GM11168 (cell line): ENCODE results near the gene BZW1.
"Not testable (repeated sequence)": the region's sequence is repeated elsewhere in the genome, so short reads cannot be mapped to it uniquely, and the experiment has no call there.

Experiments
- in situ Hi-C: fragments of 300-500 bp; cut with MboI; formaldehyde crosslinking; loops from one replicate; pipeline ENCODE4 v1.12.0; 2022; ENCODE audit warnings: low sequenced_read_pairs; ENCODE audit not compliant: unreplicated experiment

Gene BZW1

DNA sequence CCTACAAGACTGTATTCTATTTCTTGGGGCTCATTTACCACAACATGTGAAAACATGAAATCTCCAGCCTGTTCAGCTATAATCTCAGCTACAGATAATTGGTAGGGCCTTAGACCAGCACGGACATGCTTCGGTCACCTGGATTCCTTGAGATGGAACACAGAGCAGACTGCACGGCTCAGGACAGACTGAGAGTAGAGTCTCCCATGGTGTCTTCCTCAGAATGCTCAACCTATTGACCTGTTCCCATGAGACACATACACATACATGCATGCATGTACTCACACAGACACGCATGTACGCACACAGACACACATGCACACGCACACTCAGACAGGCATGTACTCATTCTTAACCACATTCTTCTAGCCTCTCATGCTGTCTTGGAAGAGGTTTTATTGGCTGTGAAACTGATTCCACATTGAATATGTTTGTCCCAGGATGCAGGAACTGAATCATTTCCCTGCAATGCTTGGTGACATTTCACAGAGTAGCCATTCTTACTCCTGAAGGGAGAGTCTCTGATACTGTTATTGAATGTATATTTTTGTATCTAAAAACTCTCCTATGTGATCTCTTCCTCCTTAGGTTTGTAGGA is 23.5 kb upstream of the BZW1 start:
- in situ Hi-C loops = no loop called here

DNA sequence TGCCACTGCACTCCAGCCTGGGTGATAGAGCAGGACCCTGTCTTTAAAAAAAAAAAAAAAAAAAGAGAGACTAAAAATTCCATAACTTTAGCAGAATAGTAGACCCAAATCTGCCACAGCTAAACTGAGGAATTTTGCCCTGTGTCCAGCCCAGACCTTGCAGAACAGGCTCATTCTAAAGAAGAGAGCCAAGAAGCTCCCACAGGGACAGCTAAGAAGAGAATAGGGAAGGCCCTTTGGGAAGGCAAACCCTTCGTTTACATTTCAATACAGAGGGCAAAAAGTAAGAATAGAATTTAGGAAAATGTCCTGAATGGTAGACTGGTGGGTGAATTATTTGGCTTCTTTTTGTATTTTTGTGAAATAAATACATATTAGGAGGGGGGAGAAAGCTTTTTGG is 21.5 kb upstream of the BZW1 start:
- in situ Hi-C loops = no loop called here

DNA sequence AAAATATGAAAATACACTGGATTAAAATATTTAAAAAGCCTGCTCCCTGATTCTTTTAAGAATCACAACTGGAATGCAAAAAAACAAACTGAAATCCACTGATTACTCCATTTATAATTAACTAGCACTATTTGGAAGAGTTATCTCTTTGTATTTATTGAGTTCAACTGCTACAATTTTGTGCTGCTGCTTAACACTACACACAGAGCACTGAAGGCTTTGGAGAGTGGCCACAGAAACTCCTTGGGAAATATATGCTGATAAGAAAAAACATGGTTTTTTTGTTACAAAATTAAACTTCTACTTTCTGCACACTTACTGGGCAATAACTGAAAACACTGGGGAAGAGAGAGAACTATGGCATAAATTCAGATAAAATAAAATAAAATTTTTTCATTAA is 19.8 kb upstream of the BZW1 start:
- in situ Hi-C loops = no loop called here

DNA sequence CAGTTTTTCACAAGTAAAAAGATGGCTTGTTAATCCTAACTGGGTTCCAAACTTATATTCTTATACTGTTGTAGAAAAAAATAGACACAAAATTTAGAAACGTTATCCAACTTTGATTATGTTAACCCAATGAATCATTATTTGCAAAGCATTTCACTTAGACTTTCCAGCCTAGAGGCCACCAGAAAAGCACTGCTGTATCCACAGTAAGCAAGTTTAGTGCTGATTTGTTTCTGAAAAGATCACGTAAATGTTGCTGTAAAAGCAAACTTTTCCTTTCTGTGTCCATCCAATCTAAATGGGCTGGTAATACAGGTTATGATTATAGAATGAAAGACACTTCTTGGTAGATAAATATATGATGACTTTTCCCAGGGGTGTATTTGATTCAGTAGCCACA is 17.6 kb upstream of the BZW1 start:
- in situ Hi-C loops = no loop called here

DNA sequence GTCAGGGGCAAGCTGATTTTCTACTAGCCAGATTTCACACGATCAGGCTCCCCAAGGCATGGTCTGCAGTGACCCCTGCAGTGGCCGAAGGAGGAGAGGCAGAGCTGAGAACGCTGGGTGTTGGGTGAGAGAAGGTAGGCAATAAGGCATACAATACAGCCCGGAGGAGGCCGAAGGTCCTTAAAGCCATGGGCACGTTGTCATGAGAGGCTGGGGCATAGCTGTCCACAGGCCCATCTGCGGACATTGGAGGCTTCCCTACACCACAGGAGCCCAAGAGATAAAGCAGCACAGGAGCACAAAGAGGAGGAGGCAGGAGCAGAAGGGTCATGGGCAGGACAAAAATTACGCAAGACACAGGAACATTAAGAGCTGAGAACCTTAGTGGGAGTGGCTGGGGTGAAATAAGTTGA is 16.7 kb upstream of the BZW1 start:
- in situ Hi-C loops = no loop called here

DNA sequence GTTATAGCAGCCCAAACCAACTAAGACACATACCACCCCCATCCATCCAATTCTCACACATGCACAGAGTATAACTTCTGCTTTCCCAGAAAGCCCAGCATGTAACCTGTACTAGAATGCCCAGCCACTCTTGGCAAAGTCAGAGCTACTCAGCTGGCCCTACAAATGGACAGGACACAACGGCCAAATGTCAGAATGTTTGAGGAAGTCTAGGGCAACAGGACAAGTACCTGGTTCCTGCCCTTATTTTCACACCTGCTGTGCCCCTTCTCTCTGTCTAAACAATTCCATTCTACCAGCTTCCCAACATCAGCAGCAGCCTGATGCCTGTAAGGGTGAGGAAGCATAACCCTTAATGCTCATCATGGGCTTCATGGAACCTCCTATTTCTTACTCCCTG is 15.1 kb upstream of the BZW1 start:
- in situ Hi-C loops = no loop called here

DNA sequence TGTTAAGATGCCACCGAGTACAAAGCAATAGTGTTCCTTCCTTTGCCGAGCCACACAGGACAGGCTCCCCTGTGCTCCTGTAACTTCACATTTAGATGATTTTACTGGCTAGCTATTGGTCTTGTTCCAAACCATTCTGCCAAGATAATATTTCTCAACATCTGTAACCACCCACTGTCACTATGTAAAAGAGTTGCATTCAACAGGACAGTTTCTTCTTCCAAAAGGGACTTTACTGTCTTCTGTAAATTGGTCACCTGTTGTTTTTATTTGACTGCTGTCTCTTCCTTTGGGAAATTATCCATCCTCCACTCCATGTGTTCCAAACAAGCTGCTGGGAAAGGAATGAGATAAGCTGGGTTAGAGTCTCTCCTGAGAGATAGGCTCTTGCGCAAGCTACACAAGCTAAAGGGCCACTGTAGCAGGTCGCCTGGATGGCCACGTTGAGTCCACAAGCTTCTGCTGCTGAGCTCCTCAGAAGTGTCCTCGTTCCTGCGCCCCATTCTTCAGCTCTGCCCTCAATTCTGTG is 14.4 kb upstream of the BZW1 start:
- in situ Hi-C loops = no loop called here

DNA sequence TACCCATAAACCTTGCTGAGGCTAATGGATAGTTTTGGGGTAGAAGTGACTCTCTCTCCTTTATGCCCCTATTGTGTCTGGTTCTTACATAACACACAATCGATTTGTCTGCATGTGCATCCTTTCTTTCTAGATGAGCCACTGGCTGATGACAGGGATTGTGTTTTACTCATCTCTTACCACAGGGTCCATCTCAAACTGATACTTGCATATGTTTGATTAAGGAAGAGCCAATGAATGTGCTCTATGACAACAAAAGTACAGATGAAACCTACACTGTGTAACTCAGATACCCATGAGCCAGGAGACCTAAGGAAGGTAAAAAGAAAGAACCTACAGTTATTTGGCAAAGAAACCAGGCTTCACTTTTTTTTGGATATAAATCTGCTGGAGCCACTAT is 13.2 kb upstream of the BZW1 start:
- in situ Hi-C loops = no loop called here

DNA sequence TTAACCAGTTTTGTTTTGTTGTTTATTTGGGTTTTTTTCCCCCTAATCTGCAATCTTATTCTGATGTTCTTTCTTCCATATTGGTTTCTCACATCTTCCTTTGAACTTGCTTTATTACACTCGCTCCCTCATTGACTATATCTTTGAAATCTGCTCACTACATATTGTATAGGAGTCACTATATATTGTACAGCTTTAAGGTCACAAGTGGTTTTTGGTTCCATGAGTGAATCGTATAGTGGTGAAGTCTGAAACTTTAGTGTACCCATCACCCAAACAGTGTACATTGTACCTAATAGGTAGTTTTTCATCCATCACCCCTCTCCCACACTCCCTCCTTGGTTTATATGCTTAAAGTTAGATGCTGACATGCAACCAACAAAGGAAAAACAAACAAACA is 11.3 kb upstream of the BZW1 start:
- in situ Hi-C loops = no loop called here

DNA sequence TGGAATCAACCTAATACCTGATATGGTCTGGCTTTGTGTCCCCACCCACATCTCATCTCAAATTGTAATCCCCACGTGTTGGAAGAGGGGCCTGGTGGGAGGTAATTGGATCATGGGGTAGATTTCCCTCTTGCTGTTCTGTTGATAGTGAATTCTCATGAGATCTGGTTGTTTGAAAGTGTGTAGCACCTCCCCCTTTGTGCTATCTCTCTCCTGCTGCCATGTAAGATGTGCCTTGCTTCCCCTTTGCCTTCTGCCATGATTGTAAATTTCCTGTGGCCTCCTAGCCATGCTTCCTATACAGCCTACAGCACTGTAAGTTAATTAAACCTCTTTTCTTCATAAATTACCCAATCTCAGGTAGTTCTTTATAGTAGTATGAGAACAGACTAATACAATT is 10.3 kb upstream of the BZW1 start:
- in situ Hi-C loops = not testable (repeated sequence)

DNA sequence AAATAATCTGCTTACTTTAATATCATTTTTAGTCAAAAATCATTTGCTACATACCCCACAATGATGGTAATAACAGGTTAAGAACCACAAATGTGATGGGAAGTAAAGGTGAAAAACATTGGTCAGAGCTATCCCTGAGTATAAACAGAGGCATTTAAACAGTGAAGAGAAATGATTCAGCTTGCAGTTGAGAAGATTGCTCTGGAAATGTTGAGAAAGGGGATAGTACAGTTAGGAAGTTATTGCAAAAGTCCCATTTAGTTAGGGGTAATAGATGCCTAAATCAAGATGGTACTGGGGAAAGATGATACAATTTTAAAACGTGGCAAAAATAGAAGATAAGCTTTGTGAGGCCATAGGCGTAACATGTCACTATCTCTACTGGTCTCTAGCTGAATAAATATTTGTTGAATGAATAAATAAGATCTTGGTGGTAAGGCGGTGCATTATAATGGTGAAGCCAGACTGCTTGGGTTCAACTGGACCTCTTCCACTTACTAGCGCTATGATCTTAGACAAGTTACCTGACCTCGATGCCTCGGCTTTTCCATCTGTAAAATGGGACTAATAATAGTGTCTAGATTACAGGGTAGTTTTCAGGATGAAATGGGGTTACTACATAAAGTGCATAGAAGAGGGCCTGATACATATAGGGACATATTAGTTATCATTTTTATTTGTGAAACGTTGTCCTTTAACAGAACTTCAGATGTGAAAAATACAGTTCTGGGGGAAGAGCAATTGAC is 2.0 kb upstream of the BZW1 start:
- in situ Hi-C loops = no loop called here

DNA sequence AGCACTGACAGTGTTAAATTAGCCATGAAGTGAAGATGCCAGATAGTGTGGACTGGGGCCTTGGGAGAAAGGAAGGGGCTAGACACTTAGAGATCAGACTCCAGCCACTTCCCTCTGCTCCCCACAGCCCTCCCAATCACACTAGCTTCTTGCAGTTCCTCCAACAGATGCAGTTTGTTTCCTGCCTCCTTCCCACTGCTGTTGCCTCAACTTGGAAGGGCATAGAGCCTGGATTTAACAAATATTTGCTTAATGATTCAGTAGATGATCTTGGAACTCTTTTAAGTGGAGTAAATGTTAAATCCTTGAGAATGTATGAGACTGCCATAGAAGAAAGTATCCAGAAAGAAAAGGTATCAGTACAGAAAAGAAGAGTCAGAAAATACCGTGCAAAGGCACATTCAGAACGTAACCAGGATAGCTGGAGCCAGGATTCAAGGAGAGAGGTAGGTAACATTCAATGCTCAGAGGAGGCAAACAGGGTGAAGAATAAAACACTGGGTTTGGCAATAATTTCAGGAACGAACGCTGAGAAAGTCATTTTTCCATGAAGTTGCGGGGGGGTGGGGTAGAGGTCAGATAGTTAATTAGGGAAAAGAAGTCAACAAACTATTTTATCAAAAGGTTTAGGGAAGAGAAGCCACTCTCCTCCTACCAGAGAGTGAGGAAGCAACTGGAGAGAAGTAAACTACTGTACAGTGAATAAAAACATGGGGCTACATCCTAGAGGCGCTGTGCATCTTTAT is 1.3 kb upstream of the BZW1 start:
- in situ Hi-C loops = no loop called here

DNA sequence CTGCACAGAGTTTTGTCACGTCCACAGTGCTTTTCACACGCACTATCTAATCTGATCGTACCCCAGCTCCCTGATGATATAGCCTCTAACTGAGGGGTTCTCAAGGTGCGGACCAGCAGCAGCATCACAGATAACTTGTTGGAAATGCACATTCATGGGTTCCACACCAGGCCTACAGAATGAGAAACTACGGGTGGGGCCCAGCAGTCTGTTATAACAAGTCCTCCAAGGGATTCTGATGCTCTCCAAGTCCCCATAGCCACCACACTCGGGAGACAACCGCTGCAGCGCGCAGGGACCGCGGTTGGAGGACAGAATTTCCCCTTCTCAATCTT is 745 bp upstream of the BZW1 start:
- in situ Hi-C loops = no loop called here

DNA sequence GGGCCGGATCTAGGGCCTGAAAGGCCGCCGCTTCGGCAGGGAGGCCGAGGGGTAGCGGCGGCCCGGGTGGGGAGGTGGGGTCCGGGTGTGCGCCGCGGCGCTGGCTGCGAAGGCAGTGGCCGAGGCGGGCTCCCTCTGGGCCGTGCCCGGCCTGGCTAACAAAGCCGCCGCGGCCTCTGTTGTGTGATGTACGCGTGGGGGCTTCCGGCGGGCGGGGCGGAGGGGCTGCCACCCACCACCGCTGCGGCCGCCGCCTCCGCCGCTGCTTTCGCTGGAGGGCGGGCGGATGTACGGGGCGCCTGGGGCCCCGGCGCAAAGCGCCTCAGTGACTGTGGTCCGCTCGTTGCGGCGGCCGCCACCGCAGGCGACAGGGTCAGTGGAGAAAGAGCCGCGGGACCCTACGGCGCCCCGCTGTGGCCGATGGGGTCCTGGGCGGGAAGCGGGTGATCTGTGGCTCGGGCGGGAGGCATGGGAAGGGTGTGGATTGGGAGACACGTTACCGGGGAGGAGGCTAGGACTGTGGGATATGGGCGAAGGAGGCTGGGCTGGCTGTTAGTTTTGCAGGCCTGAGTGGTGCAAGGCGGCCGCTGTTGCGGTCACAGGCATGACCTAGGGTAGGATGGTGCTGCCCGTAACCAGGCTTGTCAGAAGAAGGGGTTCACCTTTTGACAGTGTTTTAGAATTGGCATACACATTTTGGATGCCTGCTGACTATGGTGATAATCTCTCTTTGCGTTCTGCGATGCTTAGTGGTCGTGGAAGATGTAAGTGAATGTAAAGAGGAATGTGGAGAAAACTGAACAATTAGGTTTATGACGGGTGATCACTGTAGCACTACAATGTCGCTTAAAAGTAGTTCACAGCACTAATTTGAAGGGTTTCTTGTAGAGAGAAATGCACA is 662 bp downstream of the BZW1 start:
- in situ Hi-C loops = no loop called here

DNA sequence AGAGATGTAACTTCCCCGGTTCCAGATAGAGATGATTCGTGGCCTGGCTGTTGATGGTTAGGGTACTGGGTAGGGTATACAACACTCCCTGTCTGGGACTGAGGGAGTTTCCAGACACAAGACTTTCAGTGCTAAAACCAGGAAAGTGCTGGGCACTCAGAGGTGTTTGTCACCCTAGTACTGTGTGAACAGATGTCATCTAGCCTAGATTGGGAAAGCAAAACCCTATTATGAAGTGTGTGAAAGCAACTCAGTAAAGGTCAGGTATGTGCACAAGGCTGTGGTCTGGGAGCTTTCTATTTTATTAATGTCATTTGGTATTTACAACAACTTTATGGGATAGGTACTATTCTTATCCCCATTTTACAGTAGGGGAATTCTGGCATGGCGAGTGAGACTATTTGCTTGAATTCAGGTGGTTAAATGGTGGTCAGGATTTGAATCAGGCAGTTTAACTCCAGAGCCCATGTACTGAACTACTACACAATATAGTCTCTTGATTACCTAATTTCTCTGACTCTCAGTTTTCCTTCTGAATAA is 2.6 kb downstream of the BZW1 start:
- in situ Hi-C loops = no loop called here

DNA sequence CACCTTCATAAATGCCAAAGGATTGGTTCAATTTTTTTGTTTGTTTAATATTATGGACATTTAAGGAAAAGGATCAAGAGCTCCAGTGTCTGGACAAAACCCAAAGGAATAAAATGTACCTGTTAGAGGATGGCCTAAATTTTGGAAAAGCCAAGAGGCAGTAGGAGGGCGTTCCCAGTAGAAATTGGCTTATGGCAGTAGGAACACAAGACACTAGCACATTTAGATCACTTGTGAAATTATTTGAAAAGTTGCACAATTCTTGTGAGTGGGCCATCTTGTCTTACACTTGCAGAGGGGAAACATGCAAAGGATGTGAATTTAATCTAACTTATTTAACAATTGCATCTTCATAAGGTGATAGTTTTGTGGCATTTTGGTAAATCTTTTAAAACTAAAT is 3.2 kb downstream of the BZW1 start:
- in situ Hi-C loops = no loop called here

DNA sequence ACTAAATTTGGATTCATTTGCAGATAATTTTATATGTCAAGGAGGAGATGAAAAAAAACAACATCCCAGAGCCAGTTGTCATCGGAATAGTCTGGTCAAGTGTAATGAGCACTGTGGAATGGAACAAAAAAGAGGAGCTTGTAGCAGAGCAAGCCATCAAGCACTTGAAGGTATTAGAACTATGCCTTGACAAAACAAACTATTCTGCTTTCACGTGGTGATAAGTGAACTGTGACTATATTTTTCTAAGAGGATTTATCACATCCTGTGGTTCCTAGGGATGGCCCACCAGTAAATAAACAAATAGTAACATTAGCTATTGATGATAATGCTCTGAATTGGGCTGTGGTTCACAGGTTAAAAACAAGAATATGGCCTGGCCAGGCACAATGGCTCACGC is 7.0 kb downstream of the BZW1 start:
- in situ Hi-C loops = not testable (repeated sequence)

DNA sequence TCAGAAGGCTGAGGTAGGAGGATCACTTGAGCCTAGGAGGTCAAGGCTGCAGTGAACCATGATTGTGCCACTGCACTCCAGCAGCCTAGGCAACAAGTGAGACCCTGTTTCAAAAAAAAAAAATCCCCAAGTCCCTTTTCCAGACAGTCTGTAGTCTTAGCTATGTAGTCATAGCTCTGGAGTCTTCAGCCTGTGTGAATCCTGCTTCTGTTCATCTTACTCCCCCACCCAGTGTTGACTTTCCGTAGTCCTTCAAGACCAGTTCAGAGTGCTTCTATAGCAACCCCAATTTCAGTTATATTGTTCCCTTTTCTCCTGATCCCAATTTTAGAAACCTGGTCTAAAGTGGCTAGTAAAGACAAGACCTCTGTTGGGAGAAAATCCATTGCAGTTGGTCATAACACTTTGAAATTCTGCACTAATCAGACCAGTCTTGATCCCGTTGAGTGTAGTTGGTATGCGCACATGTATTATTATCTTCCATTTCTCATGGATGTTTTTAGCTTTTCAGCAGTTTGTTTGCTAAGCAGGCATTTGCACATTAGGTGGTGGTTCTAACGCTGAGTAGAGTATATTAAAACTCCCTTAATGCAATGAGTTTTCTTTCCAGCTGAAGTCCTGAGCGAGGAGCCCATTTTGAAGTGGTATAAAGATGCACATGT is 9.0 kb downstream of the BZW1 start:
- in situ Hi-C loops = no loop called here

DNA sequence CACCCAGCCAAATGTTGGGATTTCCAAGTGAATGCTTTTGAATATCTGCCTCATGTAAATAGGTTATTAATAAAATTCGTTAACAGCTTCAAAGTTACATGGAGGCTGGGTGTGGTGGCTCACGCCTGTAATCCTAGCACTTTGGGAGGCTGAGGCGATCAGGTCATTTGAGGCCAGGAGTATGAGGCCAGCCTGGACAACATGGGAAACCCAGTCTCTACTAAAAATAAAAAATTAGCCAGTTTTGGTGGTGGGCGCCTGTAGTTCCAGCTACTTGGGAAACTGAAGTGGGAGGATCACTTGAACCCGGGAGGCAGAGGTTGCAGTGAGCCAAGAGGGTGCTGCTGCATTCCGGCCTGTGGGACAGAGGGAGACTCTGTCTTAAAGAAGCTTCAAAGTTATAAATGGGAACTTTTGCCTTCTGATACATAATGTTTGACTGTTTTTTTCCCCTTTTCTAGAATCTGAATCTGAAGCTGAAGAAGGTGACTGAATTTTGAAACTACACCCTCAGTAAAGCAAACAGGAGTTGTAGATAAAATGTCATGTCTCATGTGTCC is 10.1 kb downstream of the BZW1 start:
- in situ Hi-C loops = no loop called here
